Measurements from ENCODE around the gene OR52B6.
"Not testable (repeated sequence)": the region's sequence is repeated elsewhere in the genome, so short reads cannot be mapped to it uniquely, and the experiment has no call there.

OR52B6 gene

DNA sequence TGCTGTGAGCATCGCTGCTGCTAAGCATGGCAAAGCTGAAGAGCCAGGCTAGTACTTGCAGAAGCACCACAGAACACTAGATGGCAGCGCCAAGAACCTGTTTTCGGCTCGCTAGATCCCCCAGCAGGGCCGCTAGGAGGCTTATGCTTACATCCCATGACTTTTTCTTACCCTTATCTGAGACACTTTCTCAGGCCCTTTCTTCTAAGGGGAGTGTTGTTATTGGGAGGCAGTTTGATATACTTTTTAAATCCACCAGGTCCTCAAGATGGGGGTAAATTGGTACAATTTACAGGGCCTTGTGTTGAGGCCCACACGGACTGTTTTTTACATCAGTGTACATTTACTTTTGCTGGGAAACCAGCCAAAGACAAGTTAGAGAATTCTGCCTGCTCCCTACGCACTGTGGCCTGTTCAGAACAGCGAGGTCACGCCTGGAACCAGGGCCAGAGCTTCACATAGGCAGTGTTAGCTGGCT, 19.7 kb downstream of the OR52B6 start:
- Histone ChIP-seq H3K36me3 (ENCODE audit: control insufficient read depth, insufficient read depth, low read length) (no peaks in the 10 kb centered on the region), H3K4me3 (ENCODE audit: low read length) (no peak overlapping the region), H3K9ac (ENCODE audit: low read length) (no peak overlapping the region), H3K9me3 (ENCODE audit: control insufficient read depth, low read length) (no peaks in the 10 kb centered on the region), H3K4me1 (ENCODE audit: control insufficient read depth, insufficient read depth, low read length) (peaks cover 14% of the 10 kb centered on the region), H3K27me3 (ENCODE audit: control insufficient read depth, insufficient read depth, low read length) (no peaks in the 10 kb centered on the region)

DNA sequence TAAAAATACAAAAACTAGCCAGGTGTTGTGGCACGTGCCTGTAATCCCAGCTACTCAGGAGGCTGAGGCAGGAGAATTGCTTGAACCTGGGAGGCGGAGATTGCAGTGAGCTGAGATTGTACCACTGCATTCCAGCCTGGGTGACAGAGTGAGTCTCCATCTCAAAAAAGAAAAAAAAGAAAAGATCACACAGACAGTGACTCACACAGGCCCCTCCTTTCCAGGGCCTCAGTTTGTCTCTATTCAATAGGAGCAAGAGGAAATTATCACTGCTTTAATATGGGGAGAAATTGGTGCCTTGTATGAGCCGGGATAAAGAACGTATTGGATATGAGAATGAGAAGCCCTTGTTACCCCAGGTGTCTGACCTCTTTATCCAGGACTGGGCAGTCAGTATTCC, 22.1 kb downstream of the OR52B6 start:
- H3K9me3 ChIP-seq (ENCODE audit: control insufficient read depth, low read length); H3K9ac ChIP-seq (ENCODE audit: low read length); H3K36me3 ChIP-seq (ENCODE audit: control insufficient read depth, insufficient read depth, low read length); H3K4me3 ChIP-seq (ENCODE audit: low read length); H3K27me3 ChIP-seq (ENCODE audit: control insufficient read depth, insufficient read depth, low read length); H3K4me1 ChIP-seq (ENCODE audit: control insufficient read depth, insufficient read depth, low read length): not testable (repeated sequence)

DNA sequence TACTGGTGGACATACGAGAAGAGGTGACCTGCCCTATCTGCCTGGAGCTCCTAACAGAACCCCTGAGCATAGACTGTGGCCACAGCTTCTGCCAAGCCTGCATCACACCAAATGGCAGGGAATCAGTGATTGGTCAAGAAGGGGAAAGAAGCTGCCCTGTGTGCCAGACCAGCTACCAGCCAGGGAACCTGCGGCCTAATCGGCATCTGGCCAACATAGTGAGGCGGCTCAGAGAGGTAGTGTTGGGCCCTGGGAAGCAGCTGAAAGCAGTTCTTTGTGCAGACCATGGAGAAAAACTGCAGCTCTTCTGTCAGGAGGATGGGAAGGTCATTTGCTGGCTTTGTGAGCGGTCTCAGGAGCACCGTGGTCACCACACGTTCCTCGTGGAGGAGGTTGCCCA, 22.6 kb downstream of the OR52B6 start:
- H3K9me3 ChIP-seq (ENCODE audit: control insufficient read depth, low read length) = no peaks in the 10 kb centered on the region
- H3K27me3 ChIP-seq (ENCODE audit: control insufficient read depth, insufficient read depth, low read length) = no peaks in the 10 kb centered on the region
- no peak overlapping the region for H3K9ac ChIP-seq (ENCODE audit: low read length)
- H3K36me3 ChIP-seq (ENCODE audit: control insufficient read depth, insufficient read depth, low read length) = no peaks in the 10 kb centered on the region
- H3K4me3 ChIP-seq (ENCODE audit: low read length) = no peak overlapping the region
- peaks cover 6% of the 10 kb centered on the region for H3K4me1 ChIP-seq (ENCODE audit: control insufficient read depth, insufficient read depth, low read length)

DNA sequence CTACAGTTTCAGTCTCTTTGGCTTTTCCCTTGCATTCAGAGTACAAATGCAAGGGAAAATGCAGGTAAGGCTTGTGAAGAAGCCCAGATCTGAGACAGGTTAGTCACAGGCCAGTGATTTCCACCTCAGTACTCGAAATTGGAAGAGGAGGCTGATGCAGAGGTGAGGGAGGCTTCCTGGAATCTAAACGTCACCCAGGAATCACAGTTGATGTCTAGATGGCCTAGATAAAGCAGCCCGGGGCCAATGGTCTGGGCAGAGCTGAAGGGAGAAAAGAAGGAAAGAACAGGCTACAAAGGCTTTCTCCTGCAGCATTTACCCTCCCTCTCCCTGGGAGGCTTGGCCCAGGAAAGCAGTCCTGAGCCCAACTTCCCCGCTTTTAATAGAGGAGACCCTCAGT, 24.2 kb downstream of the OR52B6 start:
- Histone ChIP-seq H3K4me3 (ENCODE audit: low read length) (no peak overlapping the region), H3K27me3 (ENCODE audit: control insufficient read depth, insufficient read depth, low read length) (no peaks in the 10 kb centered on the region), H3K4me1 (ENCODE audit: control insufficient read depth, insufficient read depth, low read length) (peaks cover 6% of the 10 kb centered on the region), H3K9me3 (ENCODE audit: control insufficient read depth, low read length) (no peaks in the 10 kb centered on the region), H3K36me3 (ENCODE audit: control insufficient read depth, insufficient read depth, low read length) (no peaks in the 10 kb centered on the region), H3K9ac (ENCODE audit: low read length) (no peak overlapping the region)

DNA sequence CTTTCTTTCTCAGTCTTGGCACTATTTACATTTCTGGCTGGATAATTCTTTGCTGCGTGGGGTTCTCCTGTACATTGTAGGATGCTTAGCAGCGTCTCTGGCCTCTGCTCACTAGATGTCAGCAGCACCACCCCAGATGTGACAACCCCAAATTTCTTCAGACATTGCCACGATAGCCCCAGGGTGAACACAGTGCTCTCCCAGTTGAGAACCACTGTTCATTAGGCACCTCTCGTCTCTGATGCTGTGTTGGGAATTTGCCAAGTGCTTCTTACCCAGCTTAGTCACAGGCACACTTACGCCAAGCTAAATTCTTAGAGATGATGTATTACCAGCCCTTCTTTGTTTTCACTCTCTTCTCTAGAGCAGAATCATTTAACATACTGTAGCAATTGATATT, 25.2 kb downstream of the OR52B6 start:
- Histone ChIP-seq H3K27me3 (ENCODE audit: control insufficient read depth, insufficient read depth, low read length) (no peaks in the 10 kb centered on the region), H3K4me3 (ENCODE audit: low read length) (no peak overlapping the region), H3K9me3 (ENCODE audit: control insufficient read depth, low read length) (no peaks in the 10 kb centered on the region), H3K9ac (ENCODE audit: low read length) (no peak overlapping the region), H3K36me3 (ENCODE audit: control insufficient read depth, insufficient read depth, low read length) (no peaks in the 10 kb centered on the region), H3K4me1 (ENCODE audit: control insufficient read depth, insufficient read depth, low read length) (peaks cover under 1% of the 10 kb centered on the region)

DNA sequence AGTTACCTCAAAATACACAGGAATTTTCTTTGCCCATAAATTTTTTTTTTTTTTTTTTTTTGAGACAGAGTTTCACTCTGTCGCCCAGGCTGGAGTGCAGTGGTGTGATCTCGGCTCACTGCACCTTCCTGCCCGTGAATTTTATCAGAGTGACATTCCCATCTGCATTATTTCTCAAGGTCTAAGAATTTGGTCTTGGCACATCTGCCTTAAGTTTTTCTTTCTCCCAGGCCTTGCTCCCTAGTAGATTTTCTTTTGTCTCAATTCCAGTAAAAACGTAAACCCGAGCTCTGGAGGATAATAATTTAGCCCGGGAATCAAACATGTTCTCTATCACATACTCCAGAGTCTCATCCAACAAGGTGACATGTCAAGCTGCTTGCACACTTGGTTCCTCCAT, 28.1 kb downstream of the OR52B6 start:
- H3K4me3 ChIP-seq (ENCODE audit: low read length) = no peak overlapping the region
- no peaks in the 10 kb centered on the region for H3K27me3 ChIP-seq (ENCODE audit: control insufficient read depth, insufficient read depth, low read length)
- no peaks in the 10 kb centered on the region for H3K4me1 ChIP-seq (ENCODE audit: control insufficient read depth, insufficient read depth, low read length)
- H3K9ac ChIP-seq (ENCODE audit: low read length) = no peak overlapping the region
- no peaks in the 10 kb centered on the region for H3K9me3 ChIP-seq (ENCODE audit: control insufficient read depth, low read length)
- no peaks in the 10 kb centered on the region for H3K36me3 ChIP-seq (ENCODE audit: control insufficient read depth, insufficient read depth, low read length)

DNA sequence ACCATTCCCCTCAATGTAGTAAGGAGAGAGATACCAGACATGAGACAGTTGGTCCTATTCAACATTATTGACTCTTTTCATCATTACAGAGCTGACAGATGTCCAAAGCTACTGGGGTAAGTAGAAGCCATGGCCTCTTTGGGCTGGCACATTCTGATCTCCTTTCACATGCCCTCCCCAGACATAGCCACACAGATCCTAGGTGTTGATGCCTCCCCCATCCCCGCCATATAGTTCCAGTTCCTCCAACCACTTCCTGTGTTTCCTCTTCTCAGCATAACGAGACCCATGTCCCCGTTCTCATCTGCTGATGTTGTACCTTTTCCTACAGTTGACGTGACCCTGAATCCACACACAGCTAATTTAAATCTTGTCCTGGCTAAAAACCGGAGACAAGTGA, 29.8 kb downstream of the OR52B6 start:
- no peaks in the 10 kb centered on the region for H3K36me3 ChIP-seq (ENCODE audit: control insufficient read depth, insufficient read depth, low read length)
- H3K9me3 ChIP-seq (ENCODE audit: control insufficient read depth, low read length) = no peaks in the 10 kb centered on the region
- H3K4me3 ChIP-seq (ENCODE audit: low read length) = no peak overlapping the region

DNA sequence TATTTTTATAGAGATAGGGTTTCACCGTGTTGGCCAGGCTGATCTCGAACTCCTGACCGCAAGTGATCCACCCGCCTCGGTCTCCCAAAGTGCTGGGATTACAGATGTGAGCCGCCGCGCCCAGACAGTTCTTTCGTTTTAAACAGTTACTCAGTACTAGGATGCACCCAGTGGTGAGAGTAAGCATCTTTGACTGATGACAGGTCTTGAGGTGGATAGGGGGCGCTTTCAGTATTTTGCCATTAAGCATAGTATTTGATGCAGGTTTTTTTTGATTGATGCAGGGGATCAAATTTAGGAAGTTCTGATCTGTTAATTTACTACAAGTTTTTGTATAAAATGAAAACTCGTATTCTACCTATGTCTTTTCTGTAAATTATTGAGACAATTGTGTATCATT, 30.9 kb downstream of the OR52B6 start:
- no peaks in the 10 kb centered on the region for H3K36me3 ChIP-seq (ENCODE audit: control insufficient read depth, insufficient read depth, low read length)
- no peaks in the 10 kb centered on the region for H3K27me3 ChIP-seq (ENCODE audit: control insufficient read depth, insufficient read depth, low read length)
- H3K9ac ChIP-seq (ENCODE audit: low read length) = no peak overlapping the region
- H3K4me1 ChIP-seq (ENCODE audit: control insufficient read depth, insufficient read depth, low read length) = no peaks in the 10 kb centered on the region
- no peak overlapping the region for H3K4me3 ChIP-seq (ENCODE audit: low read length)
- no peaks in the 10 kb centered on the region for H3K9me3 ChIP-seq (ENCODE audit: control insufficient read depth, low read length)

More for the DNA sequence above, 29.8 kb downstream of the OR52B6 start:
- H3K4me1 ChIP-seq (ENCODE audit: control insufficient read depth, insufficient read depth, low read length) = no peaks in the 10 kb centered on the region
- no peak overlapping the region for H3K9ac ChIP-seq (ENCODE audit: low read length)
- no peaks in the 10 kb centered on the region for H3K27me3 ChIP-seq (ENCODE audit: control insufficient read depth, insufficient read depth, low read length)

DNA sequence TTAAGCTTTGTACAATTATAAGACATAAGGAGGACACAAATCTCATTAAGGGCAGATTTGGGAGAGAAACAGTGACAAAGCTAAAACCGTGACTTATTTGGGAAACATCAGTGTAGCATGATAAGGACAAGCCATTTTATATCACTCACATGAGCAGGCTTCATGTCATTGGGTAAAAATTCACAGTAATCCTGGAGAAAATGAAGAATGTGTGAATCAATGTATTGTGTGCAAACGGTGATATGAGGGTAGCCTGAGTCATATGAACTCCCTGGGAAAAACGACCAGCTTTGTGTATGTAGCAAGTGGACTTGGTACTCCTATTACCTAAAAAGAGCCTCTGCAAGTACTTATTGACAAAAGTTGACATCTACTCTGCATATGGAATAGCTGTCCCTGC, 38.1 kb downstream of the OR52B6 start:
- Histone ChIP-seq H3K4me1 (ENCODE audit: control insufficient read depth, insufficient read depth, low read length) (peaks cover 14% of the 10 kb centered on the region), H3K36me3 (ENCODE audit: control insufficient read depth, insufficient read depth, low read length) (no peaks in the 10 kb centered on the region), H3K9ac (ENCODE audit: low read length) (no peak overlapping the region), H3K9me3 (ENCODE audit: control insufficient read depth, low read length) (no peaks in the 10 kb centered on the region), H3K4me3 (ENCODE audit: low read length) (no peak overlapping the region), H3K27me3 (ENCODE audit: control insufficient read depth, insufficient read depth, low read length) (no peaks in the 10 kb centered on the region)

DNA sequence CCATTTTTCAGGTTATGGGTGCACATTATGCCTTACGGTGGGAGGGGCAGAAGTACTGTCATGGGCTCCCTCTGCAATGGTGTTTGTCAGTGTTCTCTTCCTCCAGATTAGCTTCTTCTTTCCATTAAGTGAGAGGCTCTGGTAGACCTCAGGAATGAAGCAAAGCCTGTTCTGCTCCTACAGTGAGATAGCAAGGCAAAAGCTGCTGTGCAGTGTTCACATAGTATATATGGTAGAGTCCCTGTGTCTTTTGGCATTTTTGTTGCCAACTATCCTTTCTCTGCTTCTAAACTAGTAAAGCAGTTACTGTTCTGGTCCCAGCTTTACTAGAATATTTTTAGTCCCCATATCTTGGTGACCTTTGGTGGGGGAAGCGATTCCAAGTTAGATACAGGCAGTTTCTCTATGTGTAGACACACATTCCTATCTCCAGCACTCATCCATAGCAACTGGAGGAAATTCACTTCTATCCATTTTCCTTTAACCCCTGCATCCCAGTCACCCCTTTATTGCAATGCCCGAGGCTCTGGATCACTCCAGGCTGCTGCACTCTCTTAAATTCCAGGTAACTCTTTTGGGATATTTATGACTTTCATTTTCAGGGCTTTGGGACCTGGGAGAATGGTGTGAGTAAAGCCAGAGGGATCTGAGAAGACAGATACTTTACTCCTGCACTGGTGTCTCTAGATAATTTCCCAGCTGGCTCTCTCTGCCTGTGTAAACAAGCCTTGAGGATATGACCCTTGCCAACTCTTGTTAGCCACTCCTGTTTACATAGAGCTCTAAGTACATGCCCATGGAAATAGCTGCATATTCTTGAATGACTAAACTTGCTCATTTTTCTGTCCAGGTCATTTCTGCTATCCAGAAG, 40.2 kb downstream of the OR52B6 start:
- Histone ChIP-seq H3K9ac (ENCODE audit: low read length) (no peak overlapping the region), H3K4me1 (ENCODE audit: control insufficient read depth, insufficient read depth, low read length) (peaks cover 20% of the 10 kb centered on the region), H3K9me3 (ENCODE audit: control insufficient read depth, low read length) (no peaks in the 10 kb centered on the region), H3K27me3 (ENCODE audit: control insufficient read depth, insufficient read depth, low read length) (no peaks in the 10 kb centered on the region), H3K4me3 (ENCODE audit: low read length) (no peak overlapping the region), H3K36me3 (ENCODE audit: control insufficient read depth, insufficient read depth, low read length) (no peaks in the 10 kb centered on the region)

DNA sequence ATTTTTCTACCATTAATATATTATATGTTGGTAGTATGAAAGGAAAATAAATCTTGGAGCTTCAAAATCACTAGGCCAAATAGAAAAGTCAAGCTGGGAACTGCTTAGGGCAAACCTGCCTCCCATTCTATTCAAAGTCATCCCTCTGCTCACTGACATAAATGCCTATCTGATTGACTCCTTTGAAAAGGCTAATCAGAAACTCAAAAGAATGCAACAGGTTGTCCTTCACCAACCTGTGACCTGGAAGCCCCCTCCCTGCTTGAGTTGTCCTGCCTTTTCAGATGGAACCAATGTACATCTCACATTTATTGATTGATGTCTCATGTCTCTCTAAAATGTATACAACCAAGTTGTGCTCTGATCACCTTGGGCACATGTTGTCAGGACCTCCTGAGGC, 40.9 kb downstream of the OR52B6 start:
- H3K9me3 ChIP-seq (ENCODE audit: control insufficient read depth, low read length) = no peaks in the 10 kb centered on the region
- no peaks in the 10 kb centered on the region for H3K27me3 ChIP-seq (ENCODE audit: control insufficient read depth, insufficient read depth, low read length)
- H3K36me3 ChIP-seq (ENCODE audit: control insufficient read depth, insufficient read depth, low read length) = no peaks in the 10 kb centered on the region
- H3K9ac ChIP-seq (ENCODE audit: low read length) = no peak overlapping the region
- H3K4me1 ChIP-seq (ENCODE audit: control insufficient read depth, insufficient read depth, low read length) = peaks cover 23% of the 10 kb centered on the region
- H3K4me3 ChIP-seq (ENCODE audit: low read length) = no peak overlapping the region

DNA sequence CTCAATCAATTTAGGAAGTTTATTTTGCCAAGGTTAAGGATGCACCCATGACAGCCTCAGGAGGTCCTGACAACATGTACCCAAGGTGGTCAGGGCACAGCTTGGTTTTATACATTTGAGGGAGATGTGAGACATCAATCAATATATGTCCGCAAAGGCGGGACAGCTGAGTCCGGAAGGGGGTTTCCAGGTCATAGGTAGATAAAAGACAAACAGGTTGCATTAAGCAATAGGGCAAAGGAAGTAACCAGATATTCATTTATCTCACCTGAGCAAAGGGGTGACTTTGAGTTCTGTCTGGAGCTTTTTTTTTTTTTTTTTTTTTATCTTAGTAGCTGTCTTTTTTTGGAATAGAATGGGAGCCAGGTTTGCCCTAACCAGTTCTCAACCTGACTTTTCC, 42.1 kb downstream of the OR52B6 start:
- H3K9ac ChIP-seq (ENCODE audit: low read length) = no peak overlapping the region
- H3K36me3 ChIP-seq (ENCODE audit: control insufficient read depth, insufficient read depth, low read length) = no peaks in the 10 kb centered on the region
- no peaks in the 10 kb centered on the region for H3K27me3 ChIP-seq (ENCODE audit: control insufficient read depth, insufficient read depth, low read length)
- H3K4me3 ChIP-seq (ENCODE audit: low read length) = no peak overlapping the region
- peaks cover 23% of the 10 kb centered on the region for H3K4me1 ChIP-seq (ENCODE audit: control insufficient read depth, insufficient read depth, low read length)
- no peaks in the 10 kb centered on the region for H3K9me3 ChIP-seq (ENCODE audit: control insufficient read depth, low read length)
